Left lung (tissue), 10 donors: Measurements from ENCODE around the gene PFAS. TPM values are rescaled to one million over a fixed set of nuclear protein-coding genes. Genes with fewer than 3 reads are reported as not detected.

Experiments
- ATAC-seq: fragments of 200-7000 bp; cut with Tn5 transposase; one replicate; pipeline ENCODE4 v1.9.1; 2020; ENCODE audit warnings: moderate library complexity
- DNase-seq, 4 donors: peaks; one replicate each; pipeline ENCODE4 v3.0.0-alpha.2; 2013 to 2020
- H3K27ac ChIP-seq, 2 donors: fragments of 200-600 bp; sonication (generic) in 1 of 2; one replicate each; pipeline versions ENCODE4 v1.5.0 to v1.8.0; 2020 to 2021
- H3K27me3 ChIP-seq, 2 donors: fragments of 200-600 bp; sonication (generic) in 1 of 2; one replicate each; pipeline versions ENCODE4 v1.5.0 to v1.8.0; 2020 to 2021
- H3K36me3 ChIP-seq, 2 donors: fragments of 200-600 bp; sonication (generic) in 1 of 2; one replicate each; pipeline versions ENCODE4 v1.5.0 to v1.8.0; 2020 to 2021
- H3K4me1 ChIP-seq, 2 donors: fragments of 200-600 bp; one replicate each; pipeline ENCODE4 v1.8.0; 2021
- H3K4me3 ChIP-seq, 2 donors: fragments of 200-600 bp; sonication (generic) in 1 of 2; one replicate each; pipeline versions ENCODE4 v1.5.0 to v1.8.0; 2020 to 2021; ENCODE audit warnings: mild to moderate bottlenecking in 1 of 2
- H3K9me3 ChIP-seq, 2 donors: fragments of 200-600 bp; sonication (generic) in 1 of 2; one replicate each; pipeline versions ENCODE4 v1.5.0 to v1.8.0; 2020 to 2021
- CTCF ChIP-seq, 2 donors: fragments of 200-600 bp; sonication (generic) in 1 of 2; IDR thresholded peaks; one replicate each; pipeline versions ENCODE4 v1.5.0 to v1.8.0; 2021; ENCODE audit warnings: antibody characterized with exemption in 2 of 2
- intact Hi-C, 2 donors: fragments of 100-400 bp; cut with DNase I; formaldehyde crosslinking; loops; one replicate each; pipeline versions ENCODE4 v1.11.2 to v1.14.2; 2022
- polyA plus RNA-seq, 6 donors: library from polyadenylated mRNA; unstranded; fragments of 120-200 nt; gene quantifications; one replicate each; pipeline ENCODE4 v1.2.1, GENCODE V29; 2013; ENCODE audit not compliant: insufficient read length in 6 of 6
- total RNA-seq, 2 donors: library from RNA; stranded (reverse); fragmentation: NEBNext Ultra II Directional; extraction: Animal tissue kit (Norgen Biotek cat#: 25700); gene quantifications; one replicate each; pipeline ENCODE4 v1.2.1, GENCODE V29; 2021
- donor health status: DM: no; HTN: yes; CAD: no.
- donor health status: DM: no; HTN: no; CAD: no.

Gene PFAS
- total and polyA plus RNA-seq, 8 donors = 25.9 to 51.0 (median 41.7) TPM

GRCh38 chr17:8223356-8224126 is 25.5 kb upstream of the PFAS start:
- DNase-seq (peak; percentile 56 to 87 (median 68)), ATAC-seq (peak; percentile 25)
- TF ChIP-seq CTCF (IDR thresholded peaks at IDR 0.05) = no peak
- H3K27me3 ChIP-seq = no peaks in the 10 kb centered on the region
- intact Hi-C loops = loop anchor here in 1 of 2 donors (5.0 kb wide), 1 partner anchor 36 kb away; no protein-coding TSS in a partner anchor
- no peaks in the 10 kb centered on the region for H3K9me3 ChIP-seq
- H3K4me3 ChIP-seq = peak overlapping the region; percentile 59 to 68
- peak overlapping the region; percentile 97 to 99 for H3K27ac ChIP-seq
- H3K36me3 ChIP-seq = peaks cover 0 to 14% of the 10 kb centered on the region in 2 donors
- peaks cover 14 to 33% of the 10 kb centered on the region in 2 donors for H3K4me1 ChIP-seq

GRCh38 chr17:8224891-8225812 is 23.9 kb upstream of the PFAS start:
- no peak overlapping the region for H3K27ac ChIP-seq
- no peaks in the 10 kb centered on the region for H3K27me3 ChIP-seq
- TF ChIP-seq CTCF (IDR thresholded peaks at IDR 0.05) = no peak

GRCh38 chr17:8225813-8226535 is 23.1 kb upstream of the PFAS start:
- intact Hi-C loops = no loop called here
- Histone ChIP-seq H3K4me1 (peaks cover 14 to 20% of the 10 kb centered on the region in 2 donors), H3K27ac (peak overlapping the region; percentile 57 to 87), H3K27me3 (no peaks in the 10 kb centered on the region), H3K36me3 (peaks cover 0 to 39% of the 10 kb centered on the region in 2 donors), H3K4me3 (no peak overlapping the region), H3K9me3 (no peaks in the 10 kb centered on the region)
- ATAC-seq (no peak), DNase-seq (peak in 1 of 4 donors; percentile 52)
- no peak for TF ChIP-seq CTCF (IDR thresholded peaks at IDR 0.05)

More at GRCh38 chr17:8224891-8225812, 23.9 kb upstream of the PFAS start:
- no peak for DNase-seq
- H3K4me1 ChIP-seq = peaks cover 14 to 26% of the 10 kb centered on the region in 2 donors
- ATAC-seq = no peak
- peaks cover 0 to 31% of the 10 kb centered on the region in 2 donors for H3K36me3 ChIP-seq
- H3K9me3 ChIP-seq = no peaks in the 10 kb centered on the region
- no peak overlapping the region for H3K4me3 ChIP-seq
- intact Hi-C loops = loop anchor here in 1 of 2 donors (5.0 kb wide), 1 partner anchor 38 kb away; no protein-coding TSS in a partner anchor

GRCh38 chr17:8226536-8227237 is 22.4 kb upstream of the PFAS start:
- Histone ChIP-seq H3K27ac (peak overlapping the region; percentile 57 to 87), H3K36me3 (peaks cover 0 to 46% of the 10 kb centered on the region in 2 donors), H3K4me1 (peaks cover 14 to 20% of the 10 kb centered on the region in 2 donors), H3K27me3 (no peaks in the 10 kb centered on the region), H3K9me3 (no peaks in the 10 kb centered on the region), H3K4me3 (peak overlapping the region; percentile 6 to 22)
- intact Hi-C loops = no loop called here
- TF ChIP-seq CTCF (IDR thresholded peaks at IDR 0.05) = no peak
- DNase-seq = peak in 3 of 4 donors; percentile 82 to 92 (median 91)
- ATAC-seq = peak; percentile 2
